HepG2 (cell line): Measurements from ENCODE around the gene SERINC2. TPM values are rescaled to one million over a fixed set of nuclear protein-coding genes. Genes with fewer than 3 reads are reported as not detected.

Experiments
- ATF7-NPFF ChIP-seq: sonication (generic); formaldehyde crosslinking; IDR thresholded peaks from 2 replicates; pipeline ENCODE4 v1.8.1; 2023; ENCODE audit warnings: mild to moderate bottlenecking, low read depth, missing genetic modification reagents, moderate library complexity
- EHMT2 ChIP-seq: fragments of 200-600 bp; sonication (generic); IDR thresholded peaks from 2 replicates; pipeline ENCODE4 v1.7.0; 2017; ENCODE audit warnings: antibody characterized with exemption, low read depth, low read length, borderline replicate concordance
- MAFF ChIP-seq: IDR thresholded peaks from 2 replicates; pipeline ENCODE4 v1.6.1; 2011; ENCODE audit warnings: low read depth, low read length, improper control_type of control experiment
- NFIB ChIP-seq: sonication (generic); formaldehyde crosslinking; IDR thresholded peaks from 2 replicates; pipeline ENCODE4 v1.9.0; 2021; ENCODE audit warnings: missing genetic modification reagents, mild to moderate bottlenecking, borderline replicate concordance
- PLRG1 ChIP-seq: fragments of 450-650 bp; conservative IDR thresholded peaks from 2 replicates; pipeline ENCODE4 v1.6.1; 2016
- PRPF4 ChIP-seq: fragments of 200-400 bp; formaldehyde crosslinking; IDR thresholded peaks from 2 replicates; pipeline ENCODE4 v1.6.1; 2016; ENCODE audit warnings: low read length, low read depth; ENCODE audit not compliant: poor library complexity, severe bottlenecking
- SCMH1 ChIP-seq: sonication (generic); formaldehyde crosslinking; IDR thresholded peaks from 2 replicates; pipeline ENCODE4 v1.9.0; 2021; ENCODE audit warnings: missing genetic modification reagents, mild to moderate bottlenecking, borderline replicate concordance
- SMAD9 ChIP-seq: sonication (generic); formaldehyde crosslinking; IDR thresholded peaks from 2 replicates; pipeline ENCODE4 v1.5.1; 2020; ENCODE audit warnings: mild to moderate bottlenecking, missing genetic modification reagents
- SSRP1 ChIP-seq: IDR thresholded peaks from 2 replicates; pipeline ENCODE4 v1.6.1; 2016; ENCODE audit warnings: control low read depth
- ZBTB37 ChIP-seq: sonication (generic); formaldehyde crosslinking; IDR thresholded peaks from 2 replicates; pipeline ENCODE4 v1.4.0; 2020; ENCODE audit warnings: mild to moderate bottlenecking, missing genetic modification reagents
- ZBTB7A ChIP-seq: sonication (generic); formaldehyde crosslinking; IDR thresholded peaks from 2 replicates; pipeline ENCODE4 v1.8.0; 2022; ENCODE audit warnings: mild to moderate bottlenecking, missing genetic modification reagents
- ZIK1 ChIP-seq: sonication (generic); formaldehyde crosslinking; IDR thresholded peaks from 2 replicates; pipeline ENCODE4 v1.5.0; 2020; ENCODE audit warnings: mild to moderate bottlenecking, low read depth, missing genetic modification reagents, borderline replicate concordance
- ZNF224 ChIP-seq: sonication (generic); formaldehyde crosslinking; IDR thresholded peaks from 2 replicates; pipeline ENCODE4 v1.5.0; 2020; ENCODE audit warnings: mild to moderate bottlenecking, missing genetic modification reagents
- ZNF276 ChIP-seq: sonication (generic); formaldehyde crosslinking; IDR thresholded peaks from 2 replicates; pipeline ENCODE4 v1.4.0; 2020; ENCODE audit warnings: mild to moderate bottlenecking, low read depth, missing genetic modification reagents
- ZNF329 ChIP-seq: sonication (generic); formaldehyde crosslinking; IDR thresholded peaks from 2 replicates; pipeline ENCODE4 v1.9.0; 2021; ENCODE audit warnings: low read depth, mild to moderate bottlenecking, missing genetic modification reagents
- ZNF570 ChIP-seq: sonication (generic); formaldehyde crosslinking; IDR thresholded peaks from 2 replicates; pipeline ENCODE4 v1.4.0; 2020; ENCODE audit warnings: mild to moderate bottlenecking, missing genetic modification reagents, borderline replicate concordance
- ZNF703 ChIP-seq: sonication (generic); formaldehyde crosslinking; IDR thresholded peaks from 2 replicates; pipeline ENCODE4 v1.5.1; 2020; ENCODE audit warnings: missing genetic modification reagents, mild to moderate bottlenecking, moderate library complexity, borderline replicate concordance
- ZNF781 ChIP-seq: sonication (generic); formaldehyde crosslinking; IDR thresholded peaks from 2 replicates; pipeline ENCODE4 v1.5.1; 2020; ENCODE audit warnings: borderline replicate concordance, mild to moderate bottlenecking, missing genetic modification reagents; ENCODE audit errors: not compliant biosample characterization
- ZNF878 ChIP-seq: sonication (generic); formaldehyde crosslinking; IDR thresholded peaks from 2 replicates; pipeline ENCODE4 v1.8.1; 2023; ENCODE audit warnings: mild to moderate bottlenecking, missing genetic modification reagents, moderate library complexity
- polyA plus RNA-seq, 8 experiments: library from polyadenylated mRNA; depleted of rRNA in 3 of 8; stranded (reverse) in 7 of 8; unstranded in 1 of 8; fragments of >200 nt; fragmentation: Illumina TruSeq in 4 of 8; extraction: Trizol in 4 of 8; gene quantifications; 2 replicates each; pipeline versions ENCODE4 v1.2.1 to v1.2.3, GENCODE V29; 2011 to 2016; ENCODE audit warnings: low read depth in 4 of 8, missing spikeins in 1 of 8, mixed read lengths in 1 of 8; ENCODE audit not compliant: insufficient read depth in 1 of 8
- total RNA-seq, 5 experiments: library from RNA; depleted of rRNA; stranded (reverse); fragments of >200 nt; fragmentation: Illumina TruSeq; extraction: Trizol; gene quantifications; 2 replicates each; pipeline ENCODE4 v1.2.3, GENCODE V29; 2016; ENCODE audit warnings: low read depth in 1 of 5
- TF ChIP-seq, protein P1 (sequence below): sonication (generic); formaldehyde crosslinking; IDR thresholded peaks from 2 replicates; pipeline ENCODE4 v1.5.1; 2020; ENCODE audit warnings: mild to moderate bottlenecking, missing genetic modification reagents, borderline replicate concordance

The SERINC2 gene
- total and polyA plus RNA-seq, 2 of the 13 experiments (the other 11 are each of a cell fraction or from before 2014, with no cell fraction given): 4.8 to 126 TPM

GRCh38 chr1:31434101-31434871, 21.3 kb downstream of the SERINC2 start (continued):
- TF ChIP-seq ZBTB37 (CRISPR knock-in tag) (peak; percentile 91; the same call in 1 of the 2 replicates), EHMT2 (no peak), ZNF703 (CRISPR knock-in tag) (no peak; the same call in 1 of the 2 replicates), ZNF224 (no peak), SSRP1 (no peak), ATF7-NPFF (CRISPR knock-in tag) (peak; percentile 35; the same call in 1 of the 2 replicates), NFIB (CRISPR knock-in tag) (no peak), ZBTB7A (peak; percentile 98), PRPF4 (peak; percentile 92), ZIK1 (no peak), ZNF570 (CRISPR knock-in tag) (no peak), ZNF276 (CRISPR knock-in tag) (peak; percentile 81; the same call in 1 of the 2 replicates), MAFF (peak; percentile 30; the same call in 1 of the 2 replicates), ZNF781 (no peak), SMAD9 (CRISPR knock-in tag) (no peak), PLRG1 (no peak), ZNF878 (peak; percentile 84; the same call in 1 of the 2 replicates), ZNF329 (no peak), SCMH1 (CRISPR knock-in tag) (no peak)
- TF ChIP-seq, protein P1, sequence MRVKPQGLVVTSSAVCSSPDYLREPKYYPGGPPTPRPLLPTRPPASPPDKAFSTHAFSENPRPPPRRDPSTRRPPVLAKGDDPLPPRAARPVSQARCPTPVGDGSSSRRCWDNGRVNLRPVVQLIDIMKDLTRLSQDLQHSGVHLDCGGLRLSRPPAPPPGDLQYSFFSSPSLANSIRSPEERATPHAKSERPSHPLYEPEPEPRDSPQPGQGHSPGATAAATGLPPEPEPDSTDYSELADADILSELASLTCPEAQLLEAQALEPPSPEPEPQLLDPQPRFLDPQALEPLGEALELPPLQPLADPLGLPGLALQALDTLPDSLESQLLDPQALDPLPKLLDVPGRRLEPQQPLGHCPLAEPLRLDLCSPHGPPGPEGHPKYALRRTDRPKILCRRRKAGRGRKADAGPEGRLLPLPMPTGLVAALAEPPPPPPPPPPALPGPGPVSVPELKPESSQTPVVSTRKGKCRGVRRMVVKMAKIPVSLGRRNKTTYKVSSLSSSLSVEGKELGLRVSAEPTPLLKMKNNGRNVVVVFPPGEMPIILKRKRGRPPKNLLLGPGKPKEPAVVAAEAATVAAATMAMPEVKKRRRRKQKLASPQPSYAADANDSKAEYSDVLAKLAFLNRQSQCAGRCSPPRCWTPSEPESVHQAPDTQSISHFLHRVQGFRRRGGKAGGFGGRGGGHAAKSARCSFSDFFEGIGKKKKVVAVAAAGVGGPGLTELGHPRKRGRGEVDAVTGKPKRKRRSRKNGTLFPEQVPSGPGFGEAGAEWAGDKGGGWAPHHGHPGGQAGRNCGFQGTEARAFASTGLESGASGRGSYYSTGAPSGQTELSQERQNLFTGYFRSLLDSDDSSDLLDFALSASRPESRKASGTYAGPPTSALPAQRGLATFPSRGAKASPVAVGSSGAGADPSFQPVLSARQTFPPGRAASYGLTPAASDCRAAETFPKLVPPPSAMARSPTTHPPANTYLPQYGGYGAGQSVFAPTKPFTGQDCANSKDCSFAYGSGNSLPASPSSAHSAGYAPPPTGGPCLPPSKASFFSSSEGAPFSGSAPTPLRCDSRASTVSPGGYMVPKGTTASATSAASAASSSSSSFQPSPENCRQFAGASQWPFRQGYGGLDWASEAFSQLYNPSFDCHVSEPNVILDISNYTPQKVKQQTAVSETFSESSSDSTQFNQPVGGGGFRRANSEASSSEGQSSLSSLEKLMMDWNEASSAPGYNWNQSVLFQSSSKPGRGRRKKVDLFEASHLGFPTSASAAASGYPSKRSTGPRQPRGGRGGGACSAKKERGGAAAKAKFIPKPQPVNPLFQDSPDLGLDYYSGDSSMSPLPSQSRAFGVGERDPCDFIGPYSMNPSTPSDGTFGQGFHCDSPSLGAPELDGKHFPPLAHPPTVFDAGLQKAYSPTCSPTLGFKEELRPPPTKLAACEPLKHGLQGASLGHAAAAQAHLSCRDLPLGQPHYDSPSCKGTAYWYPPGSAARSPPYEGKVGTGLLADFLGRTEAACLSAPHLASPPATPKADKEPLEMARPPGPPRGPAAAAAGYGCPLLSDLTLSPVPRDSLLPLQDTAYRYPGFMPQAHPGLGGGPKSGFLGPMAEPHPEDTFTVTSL (CRISPR knock-in tag): peak; percentile 89
